Mononuclear cell (primary cell): ENCODE results near the gene HACD3. TPM values are rescaled to one million over a fixed set of nuclear protein-coding genes. Genes with fewer than 3 reads are reported as not detected.
A peak's percentile ranks its signal among the peaks of the same experiment; 100 is the strongest.

Experiments used
- H3K27me3 ChIP-seq: 2 replicates; pipeline ENCODE4 v1.6.0; 2011; ENCODE audit warnings: low read length, control low read depth; ENCODE audit not compliant: insufficient read depth
- H3K4me1 ChIP-seq: 2 replicates; pipeline ENCODE4 v1.5.1; 2011; ENCODE audit warnings: mild to moderate bottlenecking, low read length, control low read depth; ENCODE audit not compliant: insufficient read depth
- H3K4me3 ChIP-seq: 2 replicates; pipeline ENCODE4 v1.5.1; 2011; ENCODE audit warnings: mild to moderate bottlenecking, low read length, moderate library complexity
- H3K9me3 ChIP-seq: 2 replicates; pipeline ENCODE4 v1.5.1; 2011; ENCODE audit warnings: low read depth, mild to moderate bottlenecking, control low read depth, low read length
- total RNA-seq: library from RNA; depleted of rRNA; stranded (reverse); fragments of >200 nt; gene quantifications from one replicate; pipeline ENCODE4 v1.2.3, GENCODE V29; 2012

HACD3 gene
- total RNA-seq, result 13.9 TPM

GRCh38 chr15:65530318-65531111 lies at the start of gene HACD3:
HACD3 (plus strand) TSS chr15:65530463; CDS start chr15:65530632, 169 bp downstream.
- Histone ChIP-seq H3K4me1 (peaks cover 14% of the 10 kb centered on the region), H3K9me3 (no peaks in the 10 kb centered on the region), H3K4me3 (peak within 1 kb of the TSS; percentile 69), H3K27me3 (no peaks in the 10 kb centered on the region)

GRCh38 chr15:65484876-65485275 lies 45.4 kb upstream of the HACD3 start:
- Histone ChIP-seq H3K4me1 (no peaks in the 10 kb centered on the region), H3K4me3 (no peak overlapping the region), H3K9me3 (no peaks in the 10 kb centered on the region), H3K27me3 (no peaks in the 10 kb centered on the region)

- Histone ChIP-seq H3K9me3 (no peaks in the 10 kb centered on the region), H3K4me1 (peaks cover 4% of the 10 kb centered on the region), H3K4me3 (no peak overlapping the region), H3K27me3 (no peaks in the 10 kb centered on the region)
These were observed 36.2 kb upstream of the HACD3 start for GRCh38 chr15:65494076-65494475.

- Histone ChIP-seq H3K4me1 (peaks cover 11% of the 10 kb centered on the region), H3K27me3 (no peaks in the 10 kb centered on the region), H3K4me3 (no peak overlapping the region), H3K9me3 (no peaks in the 10 kb centered on the region)
These were observed 20.9 kb upstream of the HACD3 start for GRCh38 chr15:65509321-65509720.

- peaks cover 29% of the 10 kb centered on the region for H3K4me1 ChIP-seq
- H3K4me3 ChIP-seq, result no peak overlapping the region
- no peaks in the 10 kb centered on the region for H3K27me3 ChIP-seq
- H3K9me3 ChIP-seq, result no peaks in the 10 kb centered on the region
These were observed 18.1 kb upstream of the HACD3 start for GRCh38 chr15:65512189-65512588.

GRCh38 chr15:65512807-65513416 lies 17.4 kb upstream of the HACD3 start:
- H3K4me1 ChIP-seq, result peaks cover 32% of the 10 kb centered on the region
- H3K27me3 ChIP-seq, result no peaks in the 10 kb centered on the region
- H3K9me3 ChIP-seq, result no peaks in the 10 kb centered on the region
- H3K4me3 ChIP-seq, result no peak overlapping the region

- peaks cover 30% of the 10 kb centered on the region for H3K4me1 ChIP-seq
- no peaks in the 10 kb centered on the region for H3K27me3 ChIP-seq
- H3K9me3 ChIP-seq, result no peaks in the 10 kb centered on the region
- H3K4me3 ChIP-seq, result peak within 1 kb of the TSS; percentile 99
These were observed 13.0 kb upstream of the HACD3 start, which contains the start of gene DPP8 for GRCh38 chr15:65516997-65517865. DPP8 (minus strand) TSS chr15:65517689; CDS start chr15:65512553, 5,136 bp downstream.

GRCh38 chr15:65517866-65518207 lies 12.4 kb upstream of the HACD3 start:
- no peaks in the 10 kb centered on the region for H3K27me3 ChIP-seq
- peaks cover 25% of the 10 kb centered on the region for H3K4me1 ChIP-seq
- H3K9me3 ChIP-seq, result no peaks in the 10 kb centered on the region
- peak overlapping the region; percentile 99 for H3K4me3 ChIP-seq

GRCh38 chr15:65518633-65519285 lies 11.5 kb upstream of the HACD3 start:
- Histone ChIP-seq H3K4me3 (no peak overlapping the region), H3K27me3 (no peaks in the 10 kb centered on the region), H3K9me3 (no peaks in the 10 kb centered on the region), H3K4me1 (peaks cover 25% of the 10 kb centered on the region)

GRCh38 chr15:65521350-65521749 lies 8.9 kb upstream of the HACD3 start:
- no peaks in the 10 kb centered on the region for H3K9me3 ChIP-seq
- H3K4me3 ChIP-seq, result no peak overlapping the region
- no peaks in the 10 kb centered on the region for H3K27me3 ChIP-seq
- peaks cover 10% of the 10 kb centered on the region for H3K4me1 ChIP-seq

GRCh38 chr15:65524226-65524625 lies 6.0 kb upstream of the HACD3 start:
- Histone ChIP-seq H3K27me3 (no peaks in the 10 kb centered on the region), H3K4me1 (no peaks in the 10 kb centered on the region), H3K9me3 (no peaks in the 10 kb centered on the region), H3K4me3 (no peak overlapping the region)

GRCh38 chr15:65525622-65526021 lies 4.6 kb upstream of the HACD3 start:
- Histone ChIP-seq H3K4me3 (no peak overlapping the region), H3K27me3 (no peaks in the 10 kb centered on the region), H3K4me1 (peaks cover 4% of the 10 kb centered on the region), H3K9me3 (no peaks in the 10 kb centered on the region)

- H3K4me3 ChIP-seq, result no peak overlapping the region
- peaks cover 14% of the 10 kb centered on the region for H3K4me1 ChIP-seq
- H3K9me3 ChIP-seq, result no peaks in the 10 kb centered on the region
- no peaks in the 10 kb centered on the region for H3K27me3 ChIP-seq
These were observed 1.7 kb upstream of the HACD3 start for GRCh38 chr15:65528461-65529060.

GRCh38 chr15:65529762-65530317 lies 423 bp upstream of the HACD3 start:
- peak overlapping the region; percentile 69 for H3K4me3 ChIP-seq
- H3K4me1 ChIP-seq, result peaks cover 14% of the 10 kb centered on the region
- no peaks in the 10 kb centered on the region for H3K27me3 ChIP-seq

More at GRCh38 chr15:65529762-65530317, 423 bp upstream of the HACD3 start:
- H3K9me3 ChIP-seq, result no peaks in the 10 kb centered on the region
